ENCODE measurements around the gene SLC25A22. TPM values are rescaled to one million over a fixed set of nuclear protein-coding genes. Genes with fewer than 3 reads are reported as not detected.

SLC25A22 gene
- total RNA-seq, 4 donors from 2014 or later = 5.2 to 14.5 (median 6.9) TPM

- 27 to 57% methylated on average over 2 to 5 of the region's 18 CpGs for WGBS, 2 donors (ENCODE audit: low coverage in 1 of 2)
- H3K9me3 ChIP-seq = no peaks in the 10 kb centered on the region
- no peak overlapping the region for H3K4me3 ChIP-seq
- no peak for TF ChIP-seq POLR2AphosphoS5 (IDR thresholded peaks at IDR 0.05)
- no peak for TF ChIP-seq POLR2A (IDR thresholded peaks at IDR 0.05)
- TF ChIP-seq, protein P1, sequence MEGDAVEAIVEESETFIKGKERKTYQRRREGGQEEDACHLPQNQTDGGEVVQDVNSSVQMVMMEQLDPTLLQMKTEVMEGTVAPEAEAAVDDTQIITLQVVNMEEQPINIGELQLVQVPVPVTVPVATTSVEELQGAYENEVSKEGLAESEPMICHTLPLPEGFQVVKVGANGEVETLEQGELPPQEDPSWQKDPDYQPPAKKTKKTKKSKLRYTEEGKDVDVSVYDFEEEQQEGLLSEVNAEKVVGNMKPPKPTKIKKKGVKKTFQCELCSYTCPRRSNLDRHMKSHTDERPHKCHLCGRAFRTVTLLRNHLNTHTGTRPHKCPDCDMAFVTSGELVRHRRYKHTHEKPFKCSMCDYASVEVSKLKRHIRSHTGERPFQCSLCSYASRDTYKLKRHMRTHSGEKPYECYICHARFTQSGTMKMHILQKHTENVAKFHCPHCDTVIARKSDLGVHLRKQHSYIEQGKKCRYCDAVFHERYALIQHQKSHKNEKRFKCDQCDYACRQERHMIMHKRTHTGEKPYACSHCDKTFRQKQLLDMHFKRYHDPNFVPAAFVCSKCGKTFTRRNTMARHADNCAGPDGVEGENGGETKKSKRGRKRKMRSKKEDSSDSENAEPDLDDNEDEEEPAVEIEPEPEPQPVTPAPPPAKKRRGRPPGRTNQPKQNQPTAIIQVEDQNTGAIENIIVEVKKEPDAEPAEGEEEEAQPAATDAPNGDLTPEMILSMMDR (IDR thresholded peaks at IDR 0.05) = no peak
- no peak for TF ChIP-seq EP300 (IDR thresholded peaks at IDR 0.05)
- peaks cover 42% of the 10 kb centered on the region for H3K27me3 ChIP-seq
- no peak overlapping the region for H3K27ac ChIP-seq
- H3K4me1 ChIP-seq = peaks cover 0 to 47% (median 17%) of the 10 kb centered on the region in 3 donors
- H3K36me3 ChIP-seq = peaks cover 0 to 35% of the 10 kb centered on the region in 2 donors
- no peak for ATAC-seq
Observed at GRCh38 chr11:790721-791564, 7.1 kb downstream of the SLC25A22 start.

DNA sequence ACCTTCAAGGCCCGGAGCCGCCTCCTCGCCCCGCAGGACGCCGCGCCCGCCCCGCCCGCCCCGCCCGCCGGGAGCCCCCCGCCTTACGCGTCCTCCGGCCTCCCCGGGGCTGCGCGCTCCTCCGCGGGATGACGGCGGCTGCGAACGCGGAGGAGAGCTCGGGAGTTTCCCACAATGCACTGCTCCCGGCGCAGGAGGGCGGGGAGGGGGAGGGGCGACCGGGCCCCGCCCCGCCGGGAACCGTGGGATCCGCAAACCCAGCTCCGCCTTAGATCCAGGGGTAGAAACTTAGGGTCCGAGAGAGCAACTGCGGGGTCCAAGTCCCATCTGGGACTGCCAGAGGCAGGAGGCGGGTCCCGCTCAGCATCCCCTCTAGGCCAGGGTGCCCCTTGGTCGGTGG, 8.1 kb downstream of the SLC25A22 start, which contains the start of gene CEND1:
CEND1 (minus strand) TSS at position 148 of the 400 bp plus-strand sequence. CDS start 1,514 bp downstream, outside the sequence.
- WGBS, 2 donors (ENCODE audit: low coverage in 1 of 2) = no CpG with 5 or more reads among the region's 44 CpGs
- ATAC-seq = no peak
- Histone ChIP-seq H3K36me3 (peaks cover 0 to 35% of the 10 kb centered on the region in 2 donors), H3K27me3 (peaks cover 42% of the 10 kb centered on the region), H3K27ac (no peak within 1 kb of the TSS), H3K9me3 (no peaks in the 10 kb centered on the region), H3K4me3 (peak within 1 kb of the TSS in 1 of 2 donors; percentile 36), H3K4me1 (peaks cover 0 to 37% (median 7%) of the 10 kb centered on the region in 3 donors)
- no peak for TF ChIP-seq EP300 (IDR thresholded peaks at IDR 0.05)
- no peak for TF ChIP-seq POLR2A (IDR thresholded peaks at IDR 0.05)
- no peak for TF ChIP-seq POLR2AphosphoS5 (IDR thresholded peaks at IDR 0.05)
- TF ChIP-seq, protein P1 (IDR thresholded peaks at IDR 0.05) = no peak

DNA sequence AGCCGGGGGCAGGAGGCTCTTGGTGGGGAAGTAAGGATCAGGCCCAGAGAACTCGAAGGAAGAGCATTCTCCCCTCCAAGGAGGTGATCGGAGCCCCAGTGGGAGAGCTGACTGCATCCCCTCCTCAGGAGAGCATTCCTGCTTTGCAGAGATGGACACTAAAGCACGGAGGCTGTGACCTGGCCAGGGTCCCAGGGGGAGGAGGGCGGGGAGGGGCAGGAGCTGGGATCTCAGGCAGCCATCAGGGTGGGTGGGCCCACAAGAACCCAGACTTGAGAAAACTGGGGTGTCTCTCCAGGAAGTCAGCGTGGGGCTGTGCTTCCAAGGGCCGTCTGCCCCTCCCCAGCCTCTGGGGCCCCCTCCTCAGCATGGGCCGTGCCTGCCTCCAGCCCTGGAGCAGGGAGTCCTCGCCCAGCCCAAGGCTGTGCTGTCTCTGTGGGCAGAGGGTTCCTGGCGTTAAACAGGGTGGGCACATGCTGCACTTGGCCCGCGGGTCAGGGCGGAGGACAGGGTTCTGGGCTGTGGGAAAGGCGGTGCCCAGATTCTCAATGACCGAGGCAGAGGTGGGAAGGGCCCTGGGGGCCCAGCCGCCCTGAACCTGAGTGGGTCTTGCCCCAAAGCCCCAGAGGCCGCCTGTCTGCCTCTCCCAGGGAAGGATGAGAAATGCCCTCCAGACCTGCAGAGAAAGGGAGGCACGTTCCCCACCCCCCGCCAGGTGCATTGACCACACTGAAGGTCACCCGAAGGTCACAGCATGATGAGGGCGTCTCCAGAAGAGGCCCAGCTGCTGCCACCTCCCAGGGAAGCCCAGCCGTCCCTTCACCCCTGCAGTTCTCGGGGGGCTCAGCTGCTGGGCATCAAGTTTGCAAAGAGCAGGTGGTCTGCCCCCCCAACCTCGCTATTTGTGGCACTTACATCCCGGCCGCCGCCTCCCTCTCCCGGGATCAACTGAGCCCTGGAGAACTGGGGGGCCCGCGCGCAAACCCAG, 8.8 kb downstream of the SLC25A22 start:
- H3K9me3 ChIP-seq = no peaks in the 10 kb centered on the region
- peaks cover 0 to 31% of the 10 kb centered on the region in 2 donors for H3K36me3 ChIP-seq
- H3K27ac ChIP-seq = no peak overlapping the region
- 27 to 55% methylated on average over 3 of the region's 31 CpGs for WGBS, 2 donors (ENCODE audit: low coverage in 1 of 2)
- peaks cover 42% of the 10 kb centered on the region for H3K27me3 ChIP-seq
- no peak for ATAC-seq
- H3K4me1 ChIP-seq = peaks cover 0 to 30% (median 3%) of the 10 kb centered on the region in 3 donors
- peak overlapping the region in 1 of 2 donors; percentile 36 for H3K4me3 ChIP-seq
- TF ChIP-seq, protein P1 (IDR thresholded peaks at IDR 0.05) = no peak
- TF ChIP-seq POLR2AphosphoS5 (IDR thresholded peaks at IDR 0.05) = no peak
- TF ChIP-seq POLR2A (IDR thresholded peaks at IDR 0.05) = no peak
- no peak for TF ChIP-seq EP300 (IDR thresholded peaks at IDR 0.05)

- Histone ChIP-seq H3K27me3 (peaks cover 42% of the 10 kb centered on the region), H3K9me3 (no peaks in the 10 kb centered on the region), H3K4me1 (peaks cover 0 to 32% (median 3%) of the 10 kb centered on the region in 3 donors), H3K36me3 (peaks cover 0 to 20% of the 10 kb centered on the region in 2 donors), H3K27ac (no peak overlapping the region), H3K4me3 (no peak overlapping the region)
- ATAC-seq = no peak
- TF ChIP-seq POLR2A (IDR thresholded peaks at IDR 0.05) (no peak), EP300 (IDR thresholded peaks at IDR 0.05) (no peak), POLR2AphosphoS5 (IDR thresholded peaks at IDR 0.05) (no peak)
- TF ChIP-seq, protein P1 (IDR thresholded peaks at IDR 0.05) = no peak
- WGBS, 2 donors (ENCODE audit: low coverage in 1 of 2) = 56% methylated on average over 8 of the region's 28 CpGs; no CpG with 5 or more reads in 1 of the 2 donors
Observed at GRCh38 chr11:788009-788640, 10.0 kb downstream of the SLC25A22 start.
